CD4-positive, alpha-beta T cell (primary cell): ENCODE results near the gene PRKCH. TPM values are rescaled to one million over a fixed set of nuclear protein-coding genes. Genes with fewer than 3 reads are reported as not detected.

Experiments
- ATAC-seq: fragments of 200-7000 bp; cut with Tn5 transposase; one replicate; pipeline ENCODE4 v1.10.0; 2022; ENCODE audit warnings: mild to moderate bottlenecking; ENCODE audit not compliant: poor library complexity
- CTCF ChIA-PET: fragments of 350-600 bp; sonication (Branson Sonifier 250); formaldehyde crosslinking; loops from one replicate; lab custom pipeline; 2021; ENCODE audit warnings: antibody characterized with exemption, inconsistent platforms; lab: Charles Lee
- POLR2A ChIA-PET: fragments of 350-600 bp; sonication (Branson Sonifier 250); formaldehyde crosslinking; loops from one replicate; lab custom pipeline; 2021; ENCODE audit warnings: antibody characterized with exemption, inconsistent platforms; lab: Charles Lee
- DNase-seq, 14 experiments: peaks; one replicate each; pipeline ENCODE4 v3.0.0-alpha.2; 2013 to 2020; ENCODE audit warnings: mixed read lengths in 2 of 14
- H3K27ac ChIP-seq, 2 donors: one replicate each; pipeline versions ENCODE4 v1.5.1 to v1.7.0; 2013; ENCODE audit warnings: low read length in 2 of 2, low read depth in 1 of 2, mild to moderate bottlenecking in 1 of 2
- H3K27me3 ChIP-seq, 2 experiments: 1 replicate in 1 of 2; 2 replicates in 1 of 2; pipeline versions ENCODE4 v1.6.1 to v1.7.0; 2013; ENCODE audit warnings: low read length in 2 of 2, control low read depth in 1 of 2, mild to moderate bottlenecking in 1 of 2, moderate library complexity in 1 of 2; ENCODE audit not compliant: insufficient read depth in 2 of 2, control insufficient read depth in 1 of 2
- H3K36me3 ChIP-seq: one replicate; pipeline ENCODE4 v1.6.1; 2013; ENCODE audit warnings: low read length, control low read depth; ENCODE audit not compliant: insufficient read depth
- H3K4me1 ChIP-seq: one replicate; pipeline ENCODE4 v1.6.1; 2013; ENCODE audit warnings: low read length, control low read depth; ENCODE audit not compliant: insufficient read depth
- H3K4me3 ChIP-seq: one replicate; pipeline ENCODE4 v1.5.1; 2013; ENCODE audit warnings: mild to moderate bottlenecking, low read length, moderate library complexity
- H3K9me3 ChIP-seq, 2 experiments: 1 replicate in 1 of 2; 2 replicates in 1 of 2; pipeline versions ENCODE4 v1.6.1 to v1.7.0; 2013; ENCODE audit warnings: low read length in 2 of 2, mild to moderate bottlenecking in 2 of 2, control low read depth in 1 of 2, moderate library complexity in 1 of 2; ENCODE audit not compliant: control insufficient read depth in 1 of 2, insufficient read depth in 1 of 2
- H3K27ac Mint-ChIP-seq: one replicate; pipeline ENCODE4 v1.8.0; 2020; ENCODE audit warnings: mixed read lengths
- H3K27me3 Mint-ChIP-seq: one replicate; pipeline ENCODE4 v1.8.0; 2021; ENCODE audit warnings: mixed read lengths
- H3K36me3 Mint-ChIP-seq: one replicate; pipeline ENCODE4 v1.8.0; 2021; ENCODE audit warnings: low read depth, mixed read lengths
- H3K4me1 Mint-ChIP-seq: one replicate; pipeline ENCODE4 v1.8.0; 2021; ENCODE audit warnings: low read depth, mixed read lengths
- H3K4me3 Mint-ChIP-seq: one replicate; pipeline ENCODE4 v1.8.0; 2020; ENCODE audit warnings: mild to moderate bottlenecking, mixed read lengths
- H3K9me3 Mint-ChIP-seq: one replicate; pipeline ENCODE4 v1.8.0; 2020; ENCODE audit warnings: mixed read lengths
- CTCF ChIP-seq: fragments of 200-600 bp; IDR thresholded peaks from one replicate; pipeline ENCODE4 v1.8.0; 2022; ENCODE audit warnings: antibody characterized with exemption, mild to moderate bottlenecking
- intact Hi-C, 2 experiments: fragments of 100-400 bp; cut with DNase I in 1 of 2; cut with micrococcal nuclease in 1 of 2; formaldehyde crosslinking; loops; one replicate each; pipeline versions ENCODE4 v1.15.1 to v1.9.0; 2023 to 2025; cut with DNase I, micrococcal nuclease
- total RNA-seq, 174 experiments: library from RNA in 2 of 174; stranded (reverse) in 2 of 174; gene quantifications; one replicate each; pipeline ENCODE4 v1.2.3 and lab custom pipeline; 2021 to 2026

The PRKCH gene
- total RNA-seq, 2 experiments from 2014 or later: 378 to 385 TPM

- Histone ChIP-seq H3K4me1 (peaks cover 57% of the 10 kb centered on the region), H3K36me3 (peaks cover 14% of the 10 kb centered on the region), H3K9me3 (peaks cover 11 to 14% of the 10 kb centered on the region in 2 experiments), H3K27me3 (no peaks in the 10 kb centered on the region), H3K27ac (peak overlapping the region in 1 of 2 donors; percentile 7), H3K4me3 (no peak overlapping the region)
- peaks cover 66% of the 10 kb centered on the region for H3K36me3 Mint-ChIP-seq
- no peak for TF ChIP-seq CTCF
- peak overlapping the region; percentile 52 for H3K4me3 Mint-ChIP-seq
- intact Hi-C loops: no loop called here
- DNase-seq (no peak), ATAC-seq (no peak)
- peaks cover 3% of the 10 kb centered on the region for H3K9me3 Mint-ChIP-seq
- H3K4me1 Mint-ChIP-seq: peaks cover 34% of the 10 kb centered on the region
- ChIA-PET POLR2A (interaction anchor here (0.7 to 1.7 kb wide), 4 partner anchors 12 to 48 kb away, joined by 3 to 4 read pairs (median 3); partner anchors contain the start of gene PRKCH), CTCF (interaction anchor here (1.1 kb wide), 1 partner anchor 13 kb away, joined by 3 read pairs; no protein-coding TSS in a partner anchor)
- no peaks in the 10 kb centered on the region for H3K27me3 Mint-ChIP-seq
- no peak overlapping the region for H3K27ac Mint-ChIP-seq
These were observed 48.1 kb downstream of the PRKCH start for GRCh38 chr14:61369454-61369810.

GRCh38 chr14:61372379-61372778 is 51.0 kb downstream of the PRKCH start:
- H3K9me3 Mint-ChIP-seq: peaks cover 11% of the 10 kb centered on the region
- peaks cover 34% of the 10 kb centered on the region for H3K4me1 Mint-ChIP-seq
- Histone ChIP-seq H3K27me3 (no peaks in the 10 kb centered on the region), H3K4me3 (no peak overlapping the region), H3K9me3 (peaks cover 14 to 32% of the 10 kb centered on the region in 2 experiments), H3K4me1 (peaks cover 54% of the 10 kb centered on the region), H3K36me3 (peaks cover 24% of the 10 kb centered on the region), H3K27ac (no peak overlapping the region)
- H3K4me3 Mint-ChIP-seq: peak overlapping the region; percentile 46
- peaks cover 89% of the 10 kb centered on the region for H3K36me3 Mint-ChIP-seq
- intact Hi-C loops: no loop called here
- H3K27me3 Mint-ChIP-seq: no peaks in the 10 kb centered on the region
- no peak for TF ChIP-seq CTCF
- H3K27ac Mint-ChIP-seq: peak overlapping the region; percentile 63
- POLR2A ChIA-PET: interaction anchor here (1.1 kb wide), 1 partner anchor 31 kb away, joined by 4 read pairs; no protein-coding TSS in a partner anchor
- CTCF ChIA-PET: no interaction called here
- ATAC-seq: no peak
- no peak for DNase-seq

- Histone ChIP-seq H3K9me3 (peaks cover 14 to 32% of the 10 kb centered on the region in 2 experiments), H3K27ac (no peak overlapping the region), H3K27me3 (no peaks in the 10 kb centered on the region), H3K4me3 (no peak overlapping the region), H3K36me3 (peaks cover 24% of the 10 kb centered on the region), H3K4me1 (peaks cover 54% of the 10 kb centered on the region)
- H3K9me3 Mint-ChIP-seq: peaks cover 11% of the 10 kb centered on the region
- ATAC-seq (no peak), DNase-seq (no peak)
- H3K27me3 Mint-ChIP-seq: no peaks in the 10 kb centered on the region
- POLR2A ChIA-PET: interaction anchor here (0.6 kb wide), 1 partner anchor 26 kb away, joined by 3 read pairs; no protein-coding TSS in a partner anchor
- H3K4me1 Mint-ChIP-seq: peaks cover 34% of the 10 kb centered on the region
- peaks cover 93% of the 10 kb centered on the region for H3K36me3 Mint-ChIP-seq
- CTCF ChIA-PET: no interaction called here
- TF ChIP-seq CTCF: no peak
- H3K27ac Mint-ChIP-seq: peak overlapping the region; percentile 63
- H3K4me3 Mint-ChIP-seq: peak overlapping the region; percentile 46
- intact Hi-C loops: no loop called here
These were observed 51.6 kb downstream of the PRKCH start for GRCh38 chr14:61372842-61373555.
